B cell (primary cell): ENCODE results near the gene DNAJC6. TPM values are rescaled to one million over a fixed set of nuclear protein-coding genes. Genes with fewer than 3 reads are reported as not detected.
A peak's percentile ranks its signal among the peaks of the same experiment; 100 is the strongest.

Experiments
- ATAC-seq: fragments of 200-7000 bp; cut with Tn5 transposase; one replicate; pipeline ENCODE4 v1.10.0; 2021; ENCODE audit warnings: low read depth, mild to moderate bottlenecking, moderate number of reproducible peaks, moderate library complexity
- CTCF ChIA-PET: fragments of 350-600 bp; sonication (Branson Sonifier 250); formaldehyde crosslinking; loops from one replicate; lab custom pipeline; 2021; ENCODE audit warnings: antibody characterized with exemption, inconsistent platforms; lab: Charles Lee
- POLR2A ChIA-PET: fragments of 350-600 bp; sonication (Branson Sonifier 250); formaldehyde crosslinking; loops from one replicate; lab custom pipeline; 2021; ENCODE audit warnings: antibody characterized with exemption; lab: Charles Lee
- DNase-seq: peaks from one replicate; pipeline ENCODE4 v3.0.0; 2013
- H2AFZ ChIP-seq: 2 replicates; pipeline ENCODE4 v1.6.1; 2012; ENCODE audit warnings: mild to moderate bottlenecking, low read depth, low read length; ENCODE audit not compliant: insufficient read depth, poor library complexity, severe bottlenecking
- H3K27ac ChIP-seq, 2 donors: 1 replicate in 1 of 2; 2 replicates in 1 of 2; pipeline ENCODE4 v1.5.1; 2012 to 2013; ENCODE audit warnings: low read length in 2 of 2, mild to moderate bottlenecking in 2 of 2, moderate library complexity in 1 of 2
- H3K27me3 ChIP-seq, 4 experiments: fragments of 200-600 bp in 1 of 4; sonication (generic) in 1 of 4; replicated peaks in 1 of 4; 1 replicate in 2 of 4; 2 replicates in 2 of 4; pipeline versions ENCODE4 v1.6.1 to v1.7.0; 2013 to 2016; ENCODE audit warnings: low read length in 3 of 4, mild to moderate bottlenecking in 2 of 4, mixed read lengths in 1 of 4, moderate library complexity in 1 of 4; ENCODE audit not compliant: insufficient read depth in 4 of 4, control insufficient read depth in 3 of 4; ENCODE audit errors: control extremely low read depth in 1 of 4
- H3K36me3 ChIP-seq, 2 experiments: replicated peaks in 1 of 2; 1 replicate in 1 of 2; 2 replicates in 1 of 2; pipeline versions ENCODE4 v1.6.1 to v1.7.1; 2013; ENCODE audit warnings: low read length in 1 of 2; ENCODE audit not compliant: insufficient read depth in 2 of 2, control insufficient read depth in 1 of 2; ENCODE audit errors: control extremely low read depth in 1 of 2, extremely low read depth in 1 of 2
- H3K4me1 ChIP-seq, 2 donors: fragments of 200-600 bp in 1 of 2; sonication (generic) in 1 of 2; 1 replicate in 1 of 2; 2 replicates in 1 of 2; pipeline versions ENCODE4 v1.5.1 to v1.6.1; 2013 to 2017; ENCODE audit warnings: low read length in 2 of 2; ENCODE audit not compliant: control insufficient read depth in 2 of 2, insufficient read depth in 2 of 2
- H3K4me2 ChIP-seq: replicated peaks from 2 replicates; pipeline ENCODE3; 2012; ENCODE audit warnings: mild to moderate bottlenecking, low read depth, low read length; ENCODE audit not compliant: poor library complexity, severe bottlenecking
- H3K4me3 ChIP-seq, 5 experiments: fragments of 200-600 bp in 1 of 5; sonication (generic) in 1 of 5; 1 replicate in 3 of 5; 2 replicates in 2 of 5; pipeline versions ENCODE4 v1.5.1 to v1.7.0; 2011 to 2016; ENCODE audit warnings: low read length in 4 of 5, mild to moderate bottlenecking in 4 of 5, low read depth in 2 of 5, control low read depth in 1 of 5, moderate library complexity in 1 of 5; ENCODE audit not compliant: insufficient read depth in 1 of 5; ENCODE audit errors: control extremely low read depth in 1 of 5, extremely low read depth in 1 of 5
- H3K79me2 ChIP-seq: fragments of 200-600 bp; sonication (generic); one replicate; pipeline ENCODE4 v1.6.0; 2016; ENCODE audit warnings: low read length; ENCODE audit not compliant: control insufficient read depth, insufficient read depth
- H3K9ac ChIP-seq: fragments of 200-600 bp; sonication (generic); 2 replicates; pipeline ENCODE4 v1.6.1; 2017; ENCODE audit warnings: mild to moderate bottlenecking, low read length, moderate library complexity
- H3K9me3 ChIP-seq, 3 donors: one replicate each; pipeline versions ENCODE4 v1.6.1 to v1.7.1; 2013; ENCODE audit warnings: low read length in 2 of 3; ENCODE audit not compliant: control insufficient read depth in 2 of 3, insufficient read depth in 1 of 3; ENCODE audit errors: control extremely low read depth in 1 of 3
- H4K20me1 ChIP-seq: 2 replicates; pipeline ENCODE4 v1.6.0; 2012; ENCODE audit warnings: mild to moderate bottlenecking, low read length; ENCODE audit not compliant: insufficient read depth, control insufficient read depth, poor library complexity, severe bottlenecking
- H3K27ac Mint-ChIP-seq: one replicate; pipeline ENCODE4 v1.8.0; 2021; ENCODE audit warnings: mixed read lengths
- H3K27me3 Mint-ChIP-seq: one replicate; pipeline ENCODE4 v1.8.0; 2021; ENCODE audit warnings: mixed read lengths
- H3K4me1 Mint-ChIP-seq: one replicate; pipeline ENCODE4 v1.8.0; 2021; ENCODE audit warnings: mixed read lengths
- H3K4me3 Mint-ChIP-seq: one replicate; pipeline ENCODE4 v1.8.0; 2021; ENCODE audit warnings: mixed read lengths
- H3K9me3 Mint-ChIP-seq: one replicate; pipeline ENCODE4 v1.8.0; 2022; ENCODE audit warnings: mixed read lengths; ENCODE audit not compliant: insufficient read depth
- CTCF ChIP-seq: fragments of 200-600 bp; IDR thresholded peaks from one replicate; pipeline ENCODE4 v1.8.0; 2022; ENCODE audit warnings: antibody characterized with exemption, mild to moderate bottlenecking
- EZH2 ChIP-seq: IDR thresholded peaks from 2 replicates; pipeline ENCODE4 v1.6.1; 2012; ENCODE audit warnings: borderline replicate concordance, low read depth, mild to moderate bottlenecking, moderate library complexity, low read length; ENCODE audit not compliant: insufficient read depth, poor library complexity, severe bottlenecking
- WGBS: methylation state at CpG from one replicate; pipeline ENCODE4 v1.1.5; 2013; ENCODE audit warnings: missing lambda C conversion rate; ENCODE audit not compliant: insufficient coverage; 5-methylcytosine and 5-hydroxymethylcytosine counted together
- intact Hi-C: fragments of 100-400 bp; cut with micrococcal nuclease; formaldehyde crosslinking; loops from one replicate; pipeline ENCODE4 v1.10.0; 2022
- polyA plus RNA-seq: library from polyadenylated mRNA; depleted of rRNA; stranded (reverse); fragments of >200 nt; gene quantifications from 2 replicates; pipeline ENCODE4 v1.2.3, GENCODE V29; 2012
- small RNA-seq: library from RNA; depleted of rRNA; stranded (forward); fragments of <200 nt; gene quantifications from one replicate; pipeline ENCODE3, GENCODE V24; 2012; ENCODE audit warnings: low replicate concordance, low read depth; ENCODE audit not compliant: insufficient read length
- total RNA-seq, 2 donors: library from RNA; stranded (reverse); fragments of 120-200 nt in 1 of 2; gene quantifications; 1 replicate in 1 of 2; 2 replicates in 1 of 2; pipeline versions ENCODE4 v1.2.3 to v1.2.4, GENCODE V29; 2013 to 2022

Gene DNAJC6
- total and polyA plus RNA-seq, 2 donors (not counting 1 experiment from before 2014, with no cell fraction given) = 0.12 to 0.69 TPM

GRCh38 chr1:65459397-65459768 lies 150.0 kb downstream of the DNAJC6 start:
- Mint-ChIP-seq H3K4me1 (no peaks in the 10 kb centered on the region), H3K27ac (no peak overlapping the region), H3K27me3 (no peaks in the 10 kb centered on the region), H3K4me3 (no peak overlapping the region), H3K9me3 (no peaks in the 10 kb centered on the region)
- H3K9me3 ChIP-seq = no peaks in the 10 kb centered on the region
- H3K4me2 ChIP-seq = no peak overlapping the region
- TF ChIP-seq CTCF (peak; percentile 22), EZH2 (no peak)
- intact Hi-C loops = no loop called here
- no peaks in the 10 kb centered on the region for H4K20me1 ChIP-seq
- WGBS = no CpG with 5 or more reads among the region's 1 CpG
- ChIA-PET POLR2A (no interaction called here), CTCF (interaction anchor here (0.7 to 0.9 kb wide), 4 partner anchors 23 to 546 kb away, joined by 3 to 6 read pairs (median 3); no protein-coding TSS in a partner anchor)
- H3K27ac ChIP-seq = no peak overlapping the region
- H3K4me3 ChIP-seq = no peak overlapping the region
- no peaks in the 10 kb centered on the region for H3K79me2 ChIP-seq
- ATAC-seq = no peak
- H3K9ac ChIP-seq = no peak overlapping the region
- H3K27me3 ChIP-seq = no peaks in the 10 kb centered on the region
- H2AFZ ChIP-seq = no peak overlapping the region
- no peaks in the 10 kb centered on the region for H3K4me1 ChIP-seq
- H3K36me3 ChIP-seq = no peaks in the 10 kb centered on the region
- no peak for DNase-seq

Small RNA genes within 50 kb of the gene (small RNA-seq; reads per million reads assigned to genes)
- gene COX6CP13 (not detected), gene RNU2-15P (not detected)

Other genes starting within 250 kb of the DNAJC6 start
- 0.34 and 1.1 TPM in 2 replicates for gene AK4, start 161.3 kb upstream of the DNAJC6 start, total RNA-seq
- 0.01 TPM in 1 of 2 replicates, not detected in the other for gene AK4, start 161.3 kb upstream of the DNAJC6 start, polyA plus RNA-seq
- 0.30 and 0.41 TPM in 2 replicates for gene LEPR, start 111.1 kb downstream of the DNAJC6 start, total RNA-seq
- gene LEPR, start 111.1 kb downstream of the DNAJC6 start, polyA plus RNA-seq = 0.19 and 0.32 TPM in 2 replicates
- 20.2 and 26.5 TPM in 2 replicates for gene LEPROT, start 111.1 kb downstream of the DNAJC6 start, total RNA-seq
- 9.7 and 12.8 TPM in 2 replicates for gene LEPROT, start 111.1 kb downstream of the DNAJC6 start, polyA plus RNA-seq